ENCODE measurements around the gene CXADR.
A peak's percentile ranks its signal among the peaks of the same experiment; 100 is the strongest.

The CXADR gene

DNA sequence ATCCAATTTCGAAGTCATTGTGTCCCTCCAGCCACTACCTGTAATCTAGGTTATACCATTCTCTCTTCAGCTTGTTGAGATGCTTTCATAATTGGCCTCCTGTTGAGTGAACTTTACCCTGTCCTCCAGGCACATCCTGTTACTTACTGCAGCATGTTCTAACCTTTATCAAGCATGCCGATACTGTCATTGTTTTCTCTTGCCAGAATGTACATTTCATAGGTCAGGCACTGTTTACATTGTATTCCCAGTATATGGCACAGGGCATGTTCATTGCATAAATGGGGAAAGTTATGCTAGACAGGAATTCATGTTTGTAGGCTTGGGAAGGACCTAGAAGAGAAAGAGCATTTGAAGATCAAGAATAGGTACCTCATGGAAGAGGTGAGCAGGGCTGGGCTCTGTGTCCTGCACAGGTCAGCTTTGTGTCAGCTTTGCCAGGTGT lies 10.2 kb downstream of the CXADR start:
- TF ChIP-seq, protein P1, sequence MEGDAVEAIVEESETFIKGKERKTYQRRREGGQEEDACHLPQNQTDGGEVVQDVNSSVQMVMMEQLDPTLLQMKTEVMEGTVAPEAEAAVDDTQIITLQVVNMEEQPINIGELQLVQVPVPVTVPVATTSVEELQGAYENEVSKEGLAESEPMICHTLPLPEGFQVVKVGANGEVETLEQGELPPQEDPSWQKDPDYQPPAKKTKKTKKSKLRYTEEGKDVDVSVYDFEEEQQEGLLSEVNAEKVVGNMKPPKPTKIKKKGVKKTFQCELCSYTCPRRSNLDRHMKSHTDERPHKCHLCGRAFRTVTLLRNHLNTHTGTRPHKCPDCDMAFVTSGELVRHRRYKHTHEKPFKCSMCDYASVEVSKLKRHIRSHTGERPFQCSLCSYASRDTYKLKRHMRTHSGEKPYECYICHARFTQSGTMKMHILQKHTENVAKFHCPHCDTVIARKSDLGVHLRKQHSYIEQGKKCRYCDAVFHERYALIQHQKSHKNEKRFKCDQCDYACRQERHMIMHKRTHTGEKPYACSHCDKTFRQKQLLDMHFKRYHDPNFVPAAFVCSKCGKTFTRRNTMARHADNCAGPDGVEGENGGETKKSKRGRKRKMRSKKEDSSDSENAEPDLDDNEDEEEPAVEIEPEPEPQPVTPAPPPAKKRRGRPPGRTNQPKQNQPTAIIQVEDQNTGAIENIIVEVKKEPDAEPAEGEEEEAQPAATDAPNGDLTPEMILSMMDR (IDR thresholded peaks at IDR 0.05) = no peak
- no peak for TF ChIP-seq ZFX (IDR thresholded peaks at IDR 0.05; ENCODE audit: borderline replicate concordance)
- H3K27ac ChIP-seq = peak overlapping the region; percentile 73

DNA sequence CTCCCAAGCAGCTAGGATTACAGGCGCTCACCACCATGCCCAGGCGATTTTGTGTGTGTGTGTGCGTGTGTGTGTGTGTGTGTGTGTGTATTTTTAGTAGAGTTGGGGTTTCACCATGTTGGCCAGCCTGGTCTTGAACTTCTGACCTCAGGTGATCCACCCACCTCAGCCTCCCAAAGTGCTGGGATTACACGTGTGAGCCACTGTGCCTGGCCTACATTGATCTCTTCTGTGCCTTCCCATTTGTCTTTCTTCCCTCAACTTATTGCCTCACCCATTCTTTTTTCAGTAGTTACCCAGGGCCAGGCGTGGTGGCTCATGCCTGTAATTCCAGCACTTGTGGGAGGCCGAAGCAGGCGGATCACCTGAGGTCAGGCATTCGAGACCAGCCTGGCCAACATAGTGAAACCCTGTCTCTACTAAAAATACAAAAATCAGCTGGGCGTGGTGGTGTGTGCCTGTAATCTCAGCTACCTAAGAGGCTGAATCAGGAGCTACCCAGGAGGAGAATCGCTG lies 11.2 kb downstream of the CXADR start:
- H3K27ac ChIP-seq = peak overlapping the region; percentile 73

DNA sequence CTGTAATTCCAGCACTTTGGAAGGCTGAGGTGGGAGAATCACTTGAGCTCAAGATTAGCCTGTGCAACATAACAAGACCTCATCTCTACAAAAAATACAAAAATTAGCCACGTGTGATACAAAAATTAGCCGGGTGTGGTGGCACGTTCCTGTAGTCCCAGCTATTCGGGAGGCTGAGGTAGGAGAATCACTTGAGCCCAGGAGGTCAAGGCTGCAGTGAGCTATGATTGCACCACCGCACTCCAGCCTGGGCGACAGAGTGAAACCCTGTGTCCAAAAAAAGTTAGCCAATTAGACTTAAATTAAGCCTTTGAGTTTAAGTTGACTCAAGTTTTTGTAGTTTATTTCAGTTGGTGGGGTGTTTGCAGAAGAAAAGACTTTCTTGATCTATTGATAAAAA lies 11.8 kb downstream of the CXADR start:
- H3K27ac ChIP-seq = no peak overlapping the region
- TF ChIP-seq, protein P1 (IDR thresholded peaks at IDR 0.05) = no peak
- TF ChIP-seq ZFX (IDR thresholded peaks at IDR 0.05; ENCODE audit: borderline replicate concordance) = no peak

DNA sequence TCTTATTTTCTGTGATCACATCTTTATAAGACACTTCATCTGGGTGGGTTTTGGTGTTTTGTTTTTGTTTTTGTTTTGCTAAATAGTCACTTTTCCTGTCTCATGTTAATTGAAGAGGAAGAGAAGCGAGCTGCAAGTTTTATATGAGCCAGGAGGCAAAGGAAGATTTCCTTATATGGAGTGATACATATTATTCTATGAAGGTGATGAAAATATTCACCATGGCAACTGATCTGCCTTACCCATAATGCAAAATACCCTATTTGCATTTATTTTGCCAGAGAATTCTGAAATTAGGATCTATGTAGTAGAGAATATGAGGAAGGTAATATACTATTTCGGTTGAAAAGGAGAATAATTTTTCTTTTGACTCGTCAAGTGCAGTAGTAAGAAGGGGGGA lies 13.9 kb downstream of the CXADR start:
- no peak for TF ChIP-seq ZFX (IDR thresholded peaks at IDR 0.05; ENCODE audit: borderline replicate concordance)
- TF ChIP-seq, protein P1 (IDR thresholded peaks at IDR 0.05) = no peak
- no peak overlapping the region for H3K27ac ChIP-seq

DNA sequence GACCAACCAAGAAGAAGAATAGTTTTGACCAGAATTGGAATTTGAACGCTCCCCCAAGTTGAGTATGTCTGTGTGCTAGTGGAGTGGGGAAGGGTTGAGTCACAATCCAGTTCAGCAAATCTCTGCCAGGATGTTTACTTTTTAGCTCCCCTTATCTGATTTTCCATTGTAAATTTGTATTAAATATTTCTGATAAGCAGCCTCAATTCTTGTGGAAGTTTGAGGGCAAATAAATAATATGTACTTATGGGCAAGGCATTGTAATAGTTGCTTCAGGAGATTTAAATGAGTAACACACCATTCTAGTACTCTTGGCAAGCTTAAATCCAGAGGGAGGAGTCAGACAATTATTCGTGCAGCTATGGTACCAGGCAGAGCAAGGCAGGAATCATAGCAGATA lies 14.4 kb downstream of the CXADR start:
- H3K27ac ChIP-seq = no peak overlapping the region
- TF ChIP-seq, protein P1 (IDR thresholded peaks at IDR 0.05) = no peak
- TF ChIP-seq ZFX (IDR thresholded peaks at IDR 0.05; ENCODE audit: borderline replicate concordance) = no peak

DNA sequence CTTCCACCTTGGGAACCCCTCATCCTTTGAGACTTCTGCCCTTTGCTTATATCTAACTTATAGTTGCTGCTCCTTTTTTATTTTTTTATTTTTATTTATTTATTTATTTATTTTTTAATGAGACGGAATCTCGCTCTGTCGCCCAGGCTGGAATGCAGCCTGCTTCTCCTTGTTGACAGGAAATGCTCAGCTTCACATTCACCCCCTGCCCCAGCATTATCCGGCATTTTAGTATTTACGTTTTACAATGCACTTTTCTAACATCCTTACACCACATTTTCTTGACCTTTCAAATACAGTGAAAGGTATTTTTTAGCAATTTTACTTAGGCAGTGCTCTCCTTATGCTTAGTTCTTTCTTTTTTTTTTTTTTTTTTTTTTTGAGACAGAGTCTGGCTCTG lies 14.9 kb downstream of the CXADR start:
- no peak overlapping the region for H3K27ac ChIP-seq
- TF ChIP-seq, protein P1 (IDR thresholded peaks at IDR 0.05) = no peak
- no peak for TF ChIP-seq ZFX (IDR thresholded peaks at IDR 0.05; ENCODE audit: borderline replicate concordance)

DNA sequence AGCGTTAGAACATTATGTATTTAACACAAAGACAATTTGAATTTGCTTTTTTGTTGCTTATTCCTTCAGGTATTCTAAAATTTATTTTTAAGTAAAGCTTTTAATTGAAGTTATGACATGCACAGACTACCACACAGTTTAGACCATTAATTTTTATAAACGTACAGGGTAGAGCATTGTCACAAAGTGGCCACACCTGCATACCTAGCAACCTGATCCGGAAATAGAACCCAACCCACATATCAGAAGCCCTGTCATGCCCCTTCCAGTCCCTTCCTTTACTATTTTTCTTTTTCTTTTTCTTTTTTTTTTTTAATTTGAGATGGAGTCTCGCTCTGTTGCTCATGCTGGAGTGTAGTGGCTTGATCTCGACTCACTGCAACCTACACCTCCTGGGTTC lies 16.8 kb downstream of the CXADR start:
- no peak overlapping the region for H3K27ac ChIP-seq
- TF ChIP-seq, protein P1 (IDR thresholded peaks at IDR 0.05) = no peak
- no peak for TF ChIP-seq ZFX (IDR thresholded peaks at IDR 0.05; ENCODE audit: borderline replicate concordance)

DNA sequence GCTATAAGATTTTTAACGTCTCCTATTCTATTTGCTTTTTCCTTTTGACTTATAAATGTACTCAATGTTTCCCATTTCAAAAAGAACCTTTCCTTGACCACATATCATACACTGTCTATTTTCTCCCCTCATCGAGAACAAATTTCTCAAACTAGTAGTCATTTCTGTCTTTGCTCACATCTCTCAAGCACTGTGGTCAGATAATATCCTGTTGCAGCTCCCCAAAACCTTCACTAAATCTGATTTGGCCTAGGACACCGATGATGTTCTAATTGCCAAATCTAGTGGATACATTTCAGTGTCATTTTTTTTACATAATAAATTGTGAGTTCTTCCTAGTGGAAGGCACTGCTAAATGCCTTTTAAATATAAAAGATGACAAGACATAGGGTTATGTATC lies 19.4 kb downstream of the CXADR start:
- TF ChIP-seq, protein P1 (IDR thresholded peaks at IDR 0.05) = no peak
- TF ChIP-seq ZFX (IDR thresholded peaks at IDR 0.05; ENCODE audit: borderline replicate concordance) = no peak
- H3K27ac ChIP-seq = no peak overlapping the region

Data from 22Rv1 (cell line).